Stimulated activated CD8-positive, alpha-beta memory T cell treated with anti-CD3 and anti-CD28 coated beads, Interleukin-7, amount 100 ng/mL, for 24 hours (primary cell): ENCODE results near the gene PLEKHH1.
A peak's percentile ranks its signal among the peaks of the same experiment; 100 is the strongest.

Source experiments
- DNase-seq: peaks from one replicate; pipeline ENCODE4 v3.0.0-alpha.2; 2020; ENCODE audit warnings: low read depth

PLEKHH1 gene

GRCh38 chr14:67567654-67568053 is 34.6 kb downstream of the PLEKHH1 start:
- no peak for DNase-seq

- no peak for DNase-seq
These were observed 36.0 kb downstream of the PLEKHH1 start for GRCh38 chr14:67569011-67569650.

DNA sequence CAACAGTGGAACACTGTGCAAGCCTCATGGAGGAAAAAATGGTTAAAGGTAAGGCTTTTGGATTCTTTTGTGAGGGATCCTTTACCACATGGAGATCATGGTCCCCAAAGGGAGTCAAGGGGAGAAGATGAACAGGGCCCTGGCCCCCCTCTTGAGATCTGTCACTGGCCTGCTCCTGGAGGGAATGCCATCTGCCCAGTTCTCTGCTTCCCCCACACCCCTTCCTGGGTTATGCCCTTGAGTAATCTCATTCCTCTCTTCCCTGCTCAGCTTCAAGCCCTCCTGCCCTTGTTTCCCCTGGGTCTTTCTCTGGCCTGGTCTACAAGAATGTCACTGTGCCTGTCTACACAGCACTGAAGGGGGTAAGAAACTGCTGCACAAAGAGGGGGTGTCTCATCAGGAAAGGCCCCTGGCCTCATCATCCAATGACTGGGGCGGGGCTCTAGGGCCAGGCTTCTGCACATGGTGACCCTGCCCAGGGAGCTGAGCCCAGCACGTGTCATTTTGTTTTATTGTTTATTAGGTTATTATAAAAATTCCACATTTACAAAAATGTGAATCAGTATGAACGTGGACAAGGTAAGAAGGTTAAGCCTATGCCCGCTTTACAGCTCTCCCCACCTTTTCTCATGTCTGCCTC is 36.7 kb downstream of the PLEKHH1 start:
- no peak for DNase-seq

- DNase-seq, result no peak
These were observed 37.4 kb downstream of the PLEKHH1 start for GRCh38 chr14:67570453-67570852.

- DNase-seq, result peak; percentile 46
These were observed 38.3 kb downstream of the PLEKHH1 start for GRCh38 chr14:67571275-67571990.

DNA sequence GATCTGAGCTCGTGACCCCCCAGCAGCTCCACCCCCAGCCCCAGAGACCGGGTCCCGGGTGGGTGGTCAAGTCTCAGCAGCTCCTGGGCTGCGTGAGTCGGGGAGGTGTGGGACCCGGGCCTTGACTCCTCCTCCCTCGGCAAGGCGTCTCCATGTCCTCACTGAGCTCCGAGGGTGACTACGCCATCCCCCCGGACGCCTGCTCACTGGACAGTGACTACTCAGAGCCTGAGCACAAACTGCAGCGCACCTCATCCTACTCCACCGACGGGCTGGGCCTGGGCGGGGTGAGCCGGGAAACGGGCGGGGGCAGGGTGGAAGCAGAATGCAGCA is 38.9 kb downstream of the PLEKHH1 start:
- no peak for DNase-seq

GRCh38 chr14:67572608-67573007 is 39.5 kb downstream of the PLEKHH1 start:
- no peak for DNase-seq

- no peak for DNase-seq
These were observed 40.3 kb downstream of the PLEKHH1 start for GRCh38 chr14:67573228-67574010.

DNA sequence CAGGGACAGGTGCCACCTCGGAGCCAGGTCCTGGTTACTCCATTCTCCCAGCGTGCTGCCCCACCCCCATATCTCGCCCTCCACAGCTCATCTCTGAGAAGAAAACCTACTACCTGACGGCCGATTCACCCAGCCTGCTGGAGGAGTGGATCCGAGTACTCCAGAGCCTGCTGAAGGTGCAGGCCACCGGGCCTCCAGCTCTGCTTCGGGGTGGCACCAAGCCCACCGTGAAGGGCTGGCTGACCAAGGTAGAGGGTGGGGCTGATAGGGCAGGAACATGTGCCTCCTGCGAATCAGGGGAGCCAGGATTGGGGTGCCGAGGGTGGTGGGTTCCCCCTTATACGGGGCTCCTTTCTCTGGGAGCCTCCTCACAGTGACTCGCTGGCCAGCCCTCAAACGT is 41.1 kb downstream of the PLEKHH1 start:
- no peak for DNase-seq

GRCh38 chr14:67574806-67575205 is 41.7 kb downstream of the PLEKHH1 start:
- DNase-seq, result no peak

- no peak for DNase-seq
These were observed 42.6 kb downstream of the PLEKHH1 start for GRCh38 chr14:67575684-67576083.

GRCh38 chr14:67576216-67576955 is 43.3 kb downstream of the PLEKHH1 start:
- no peak for DNase-seq

DNA sequence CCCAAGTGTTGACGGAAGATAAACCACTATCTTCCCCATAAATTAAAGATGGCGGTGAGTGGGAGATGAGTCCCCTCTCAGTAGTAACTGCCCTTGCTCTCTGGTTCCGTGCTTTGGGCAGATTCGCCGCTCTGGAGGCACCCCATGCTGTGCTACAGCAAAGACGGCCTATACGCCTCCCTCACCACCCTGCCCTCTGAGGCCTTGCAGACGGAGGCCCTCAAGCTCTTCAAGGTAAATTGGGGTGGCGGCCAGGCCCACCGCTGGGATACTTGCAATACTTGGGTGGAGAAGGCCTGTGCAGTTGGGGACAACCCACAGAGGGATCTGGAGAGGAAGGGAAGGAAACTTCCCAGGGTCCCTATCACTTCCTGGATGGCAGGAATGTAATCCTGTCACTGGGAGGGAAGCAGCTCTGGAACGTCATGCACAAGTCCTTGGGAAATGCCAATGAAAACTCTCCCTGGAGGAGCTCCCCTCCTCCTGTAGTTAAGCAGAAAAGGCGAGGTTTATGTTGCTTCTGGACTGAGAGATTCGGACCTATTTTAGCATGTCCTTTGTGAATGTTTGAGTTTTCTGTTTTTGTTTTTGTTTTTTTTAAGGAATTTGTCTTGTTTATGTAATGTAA is 44.2 kb downstream of the PLEKHH1 start:
- DNase-seq, result no peak

GRCh38 chr14:67577909-67578749 is 45.0 kb downstream of the PLEKHH1 start:
- no peak for DNase-seq

DNA sequence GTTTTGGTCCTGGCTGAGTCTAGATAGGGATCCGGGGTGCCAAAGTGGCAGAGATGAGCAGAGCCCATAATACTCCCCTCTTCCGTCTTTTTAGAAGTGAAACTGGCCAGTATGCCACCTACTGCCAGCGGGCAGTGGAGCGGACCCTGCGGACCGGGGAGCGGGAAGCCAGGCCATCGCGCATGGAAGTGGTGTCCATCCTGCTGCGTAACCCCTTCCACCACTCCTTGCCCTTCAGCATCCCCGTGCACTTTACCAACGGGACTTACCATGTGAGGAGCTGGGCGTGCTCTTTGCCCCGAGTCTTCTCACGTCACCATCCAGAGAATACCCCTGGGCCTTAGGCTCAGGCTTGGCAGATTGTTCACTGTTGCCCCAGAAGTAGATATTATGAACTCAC is 46.0 kb downstream of the PLEKHH1 start:
- DNase-seq, result no peak

DNA sequence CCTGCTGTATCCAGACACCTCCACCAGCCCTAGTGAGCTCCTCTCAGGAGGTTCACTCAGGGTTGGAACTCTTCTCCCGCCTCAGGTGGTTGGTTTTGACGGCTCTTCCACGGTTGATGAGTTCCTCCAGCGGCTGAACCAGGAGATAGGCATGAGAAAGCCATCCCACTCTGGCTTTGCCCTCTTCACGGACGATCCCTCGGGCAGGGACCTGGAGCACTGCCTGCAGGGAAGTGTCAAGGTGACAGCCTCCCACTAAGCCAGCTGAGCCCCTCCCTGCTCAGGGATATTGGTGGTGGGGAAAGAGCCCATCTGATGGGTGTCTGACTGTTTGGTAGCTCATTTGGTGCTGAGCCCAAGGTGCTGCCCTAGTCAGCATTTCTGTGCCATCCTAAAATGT is 46.5 kb downstream of the PLEKHH1 start:
- no peak for DNase-seq

DNA sequence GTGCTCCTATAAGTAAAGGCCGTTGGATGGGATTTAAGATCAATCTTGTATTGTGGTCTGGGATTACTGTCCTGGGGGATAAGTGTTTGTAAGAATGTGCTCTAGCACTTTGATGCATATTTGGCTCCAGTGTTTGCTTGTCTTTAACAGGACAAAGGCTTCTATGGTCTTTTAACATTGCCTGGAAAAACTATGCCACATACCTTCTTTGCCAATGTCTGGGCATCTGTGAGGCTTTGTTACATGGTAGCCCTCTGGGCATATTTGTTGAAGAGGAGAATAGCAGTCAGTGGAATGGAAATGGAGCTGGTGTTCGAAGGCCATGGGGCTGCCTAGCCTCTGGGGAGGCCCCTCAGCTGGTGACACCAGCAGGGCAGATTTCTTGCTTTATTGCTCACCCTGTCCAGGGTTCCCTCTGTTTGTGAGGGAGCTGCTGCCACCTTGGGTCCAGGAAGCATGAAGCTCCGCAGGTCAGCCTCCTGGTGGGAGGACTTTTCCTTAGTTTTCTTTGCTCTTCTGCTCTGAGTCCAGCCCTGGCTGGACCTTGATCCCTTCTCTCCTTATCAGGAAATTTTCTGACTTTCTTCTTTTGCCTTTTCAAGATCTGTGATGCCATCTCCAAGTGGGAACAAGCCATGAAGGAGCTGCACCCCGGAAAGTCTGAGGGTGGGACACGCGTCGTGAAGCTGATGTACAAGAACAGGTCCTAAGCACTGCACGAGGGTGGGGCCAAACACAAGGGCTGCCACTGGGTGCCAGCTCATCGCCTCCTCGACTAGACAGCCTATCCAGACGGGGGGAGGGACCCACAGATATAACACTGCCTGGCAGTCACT is 47.5 kb downstream of the PLEKHH1 start:
- DNase-seq, result no peak

- no peak for DNase-seq
These were observed 48.6 kb downstream of the PLEKHH1 start for GRCh38 chr14:67581643-67582042.

DNA sequence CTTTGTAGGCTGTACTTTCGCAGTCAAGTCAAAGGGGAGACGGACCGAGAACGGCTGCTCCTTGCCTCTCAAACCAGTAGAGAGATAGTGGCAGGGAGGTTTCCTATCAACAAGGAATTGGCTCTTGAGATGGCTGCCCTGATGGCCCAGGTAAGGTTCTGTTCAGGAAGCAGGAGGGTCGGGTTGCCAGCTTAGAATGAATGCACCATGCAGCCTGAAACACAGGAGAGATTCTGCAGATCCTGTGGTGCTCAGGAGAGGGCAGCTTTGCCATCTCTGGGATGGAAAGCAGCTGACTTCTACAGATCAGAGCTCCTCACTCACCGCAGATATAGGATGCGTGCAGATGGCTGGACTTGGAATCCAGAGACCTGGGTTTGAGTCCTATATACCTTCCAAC is 49.0 kb downstream of the PLEKHH1 start:
- no peak for DNase-seq
